CD4-positive, alpha-beta T cell treated with Interleukin-1 beta for 1 hour (primary cell): ENCODE results near the gene DOCK2.
A peak's percentile ranks its signal among the peaks of the same experiment; 100 is the strongest.

Experiments used
- DNase-seq, 2 donors: peaks; one replicate each; pipeline ENCODE4 v3.0.0-alpha.2; 2020 to 2022

Gene DOCK2

DNA sequence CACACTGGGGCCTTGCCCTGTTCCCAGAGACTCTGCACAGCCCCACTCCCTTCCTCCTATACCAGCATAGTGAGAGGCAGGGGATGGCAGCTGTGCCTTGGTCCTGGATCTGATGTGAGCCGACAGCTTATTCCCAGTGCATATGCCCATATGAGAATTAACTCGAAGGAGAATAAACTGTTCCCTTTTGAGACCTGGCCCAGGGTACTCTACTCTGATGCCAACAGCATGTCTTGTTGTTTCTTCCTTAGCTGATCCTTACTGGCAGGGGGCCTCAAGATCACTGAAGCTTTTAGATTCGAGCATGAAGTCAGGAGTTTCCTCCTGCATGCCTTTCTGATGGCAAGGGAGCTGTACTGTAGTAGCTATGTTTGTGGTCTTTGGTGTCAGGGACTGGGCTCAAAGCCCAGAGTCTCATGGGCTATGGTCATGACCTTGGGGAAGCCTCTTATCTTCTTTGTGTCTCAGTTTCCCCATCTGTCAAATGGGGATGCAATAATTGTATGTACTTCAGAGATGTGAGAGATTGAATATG is 57.1 kb downstream of the DOCK2 start:
- no peak for DNase-seq

GRCh38 chr5:169695025-169695625 is 58.0 kb downstream of the DOCK2 start:
- no peak for DNase-seq

- DNase-seq, result no peak
Observed at GRCh38 chr5:169695919-169696490, 58.9 kb downstream of the DOCK2 start.

DNA sequence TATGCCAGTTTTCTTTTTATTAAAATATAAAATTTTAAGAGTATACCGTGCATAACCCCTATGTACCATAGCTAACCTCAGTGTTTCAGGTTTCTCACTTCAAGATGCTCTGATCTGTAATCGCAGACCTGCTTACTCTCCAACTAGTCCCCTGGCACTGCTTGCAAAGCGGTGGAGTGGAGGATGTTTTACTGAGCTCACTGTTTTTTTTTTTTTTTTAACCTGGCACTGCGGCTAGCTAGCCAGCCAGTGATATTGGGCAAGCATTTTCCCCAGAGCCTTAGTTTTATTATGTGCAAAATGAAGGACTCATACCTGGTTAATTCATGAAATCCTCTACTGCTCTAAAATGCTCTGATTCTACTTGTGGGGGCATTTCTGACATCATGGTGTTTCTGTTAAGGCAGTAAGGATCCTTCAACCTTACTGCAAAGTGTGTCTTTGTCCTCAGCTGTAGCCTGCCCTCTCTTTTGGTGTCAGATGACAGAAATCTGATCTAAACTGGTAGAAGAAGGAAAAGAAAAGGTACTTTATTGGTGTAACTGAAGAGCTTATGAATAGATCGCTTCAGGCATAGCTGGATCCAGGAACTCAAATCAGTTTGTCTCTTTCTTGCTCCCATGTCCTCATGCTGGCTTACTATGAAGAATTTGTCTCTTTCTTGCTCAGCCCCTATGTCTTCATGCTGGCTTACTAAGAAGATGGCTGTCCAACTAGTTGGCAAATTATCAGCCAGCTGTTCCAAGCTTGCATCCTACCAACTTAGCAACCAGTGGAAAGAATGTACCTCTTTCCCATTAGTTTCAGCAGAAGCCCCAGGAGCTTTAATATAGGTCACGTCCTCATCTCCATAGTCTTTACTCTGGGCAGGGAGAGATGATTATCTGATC is 59.8 kb downstream of the DOCK2 start:
- DNase-seq, result no peak

DNA sequence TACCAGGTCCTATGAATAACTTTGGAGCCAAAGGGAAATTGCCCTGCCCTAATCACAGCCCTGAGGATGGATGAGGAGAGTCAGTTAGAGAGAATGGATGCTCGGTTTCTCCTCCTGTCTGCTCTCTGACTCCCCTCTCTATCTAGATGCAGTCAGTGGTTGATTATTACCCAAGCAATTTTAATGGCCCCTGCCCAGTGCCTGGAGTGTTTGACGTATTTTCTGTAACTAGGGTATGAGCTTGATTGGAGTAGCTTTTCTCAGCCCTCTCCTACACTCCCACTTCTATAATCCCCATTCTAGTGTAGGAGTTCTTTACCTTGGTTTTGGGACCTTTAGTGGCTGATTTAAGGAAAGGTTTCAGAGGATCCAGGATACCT is 60.4 kb downstream of the DOCK2 start:
- DNase-seq, result no peak

- no peak for DNase-seq
Observed at GRCh38 chr5:169697976-169698375, 60.9 kb downstream of the DOCK2 start.

- DNase-seq, result no peak
Observed at GRCh38 chr5:169700611-169701010, 63.5 kb downstream of the DOCK2 start.

DNA sequence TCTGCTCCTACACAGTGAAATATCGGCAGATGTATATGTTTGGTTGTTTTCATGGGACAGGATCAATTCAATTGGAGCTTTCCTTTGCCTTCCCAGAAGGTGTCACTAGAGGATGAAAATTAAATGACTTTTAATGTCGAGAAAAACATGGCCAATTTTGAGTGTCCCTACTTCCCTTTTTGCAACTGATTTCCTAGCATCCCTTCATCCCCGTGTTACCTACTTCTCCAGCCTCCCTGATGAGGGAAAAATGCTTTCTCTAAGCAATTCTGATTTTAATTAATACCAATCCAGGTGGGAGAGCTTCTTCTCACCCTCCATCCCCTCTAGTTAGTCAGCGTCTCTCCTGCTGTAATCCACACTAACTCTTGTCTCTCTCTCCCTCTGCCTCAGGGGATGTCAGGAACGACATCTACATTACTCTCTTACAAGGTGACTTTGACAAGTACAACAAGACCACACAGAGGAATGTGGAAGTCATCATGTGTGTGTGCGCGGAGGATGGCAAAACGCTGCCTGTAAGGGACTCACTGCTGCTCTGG is 64.9 kb downstream of the DOCK2 start:
- DNase-seq, result no peak

- DNase-seq, result no peak
Observed at GRCh38 chr5:169702693-169703481, 65.8 kb downstream of the DOCK2 start.

DNA sequence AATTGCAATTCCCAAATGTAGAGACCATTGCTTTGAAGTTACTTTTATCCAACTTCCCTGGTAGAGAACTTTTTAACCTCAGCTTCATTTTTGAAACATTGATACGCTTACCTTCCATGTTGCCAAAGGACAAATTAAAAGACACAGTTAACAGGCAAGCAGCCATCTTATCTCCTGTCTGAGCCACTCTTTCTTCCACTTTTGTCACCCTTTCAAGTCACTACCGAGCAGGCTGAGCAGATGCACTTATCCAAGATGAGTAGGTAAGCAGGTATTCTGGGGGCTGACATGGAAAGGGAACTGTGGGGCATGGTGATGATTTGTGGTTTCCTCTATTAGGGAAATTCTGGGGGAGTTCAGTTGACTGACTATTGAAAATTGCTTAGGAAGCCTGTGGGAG is 66.7 kb downstream of the DOCK2 start:
- no peak for DNase-seq

DNA sequence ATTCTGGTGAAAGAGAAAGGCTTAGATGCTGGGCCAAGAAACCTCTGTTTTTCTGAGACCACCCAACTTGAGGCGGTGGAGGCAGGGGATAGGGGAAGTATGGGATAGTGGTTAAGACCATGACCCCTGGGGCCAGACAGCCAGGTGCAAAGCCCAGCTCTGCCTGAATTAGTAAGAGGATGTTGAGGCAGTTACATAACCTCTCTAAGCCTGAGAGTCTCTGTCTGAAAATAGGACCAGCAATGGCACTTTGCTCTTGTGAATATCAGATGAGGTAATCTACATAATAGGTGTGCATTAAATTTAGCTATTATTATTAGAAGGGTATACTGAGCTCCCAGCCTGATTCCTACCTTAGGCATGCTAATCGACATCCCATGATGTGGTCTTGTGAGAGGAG is 68.2 kb downstream of the DOCK2 start:
- no peak for DNase-seq

DNA sequence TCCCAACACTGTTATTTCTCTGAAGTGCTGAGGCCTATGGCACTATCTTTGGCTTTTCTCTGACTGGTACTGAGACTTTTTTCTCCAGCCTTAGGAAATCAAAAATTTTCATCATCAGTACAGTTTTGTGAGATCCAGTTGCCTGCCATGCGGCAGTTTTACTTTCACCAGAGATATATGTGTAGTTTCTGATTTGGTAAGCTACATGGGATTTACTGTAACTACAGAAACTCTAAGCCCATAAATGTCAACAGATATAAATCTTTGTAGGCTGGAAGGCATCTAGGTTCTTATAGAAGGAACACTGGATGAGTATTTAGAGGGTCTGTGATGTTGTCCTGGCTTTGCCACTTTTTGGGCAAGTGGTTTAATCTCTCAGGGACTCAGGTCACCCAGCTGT is 69.0 kb downstream of the DOCK2 start:
- DNase-seq, result no peak

DNA sequence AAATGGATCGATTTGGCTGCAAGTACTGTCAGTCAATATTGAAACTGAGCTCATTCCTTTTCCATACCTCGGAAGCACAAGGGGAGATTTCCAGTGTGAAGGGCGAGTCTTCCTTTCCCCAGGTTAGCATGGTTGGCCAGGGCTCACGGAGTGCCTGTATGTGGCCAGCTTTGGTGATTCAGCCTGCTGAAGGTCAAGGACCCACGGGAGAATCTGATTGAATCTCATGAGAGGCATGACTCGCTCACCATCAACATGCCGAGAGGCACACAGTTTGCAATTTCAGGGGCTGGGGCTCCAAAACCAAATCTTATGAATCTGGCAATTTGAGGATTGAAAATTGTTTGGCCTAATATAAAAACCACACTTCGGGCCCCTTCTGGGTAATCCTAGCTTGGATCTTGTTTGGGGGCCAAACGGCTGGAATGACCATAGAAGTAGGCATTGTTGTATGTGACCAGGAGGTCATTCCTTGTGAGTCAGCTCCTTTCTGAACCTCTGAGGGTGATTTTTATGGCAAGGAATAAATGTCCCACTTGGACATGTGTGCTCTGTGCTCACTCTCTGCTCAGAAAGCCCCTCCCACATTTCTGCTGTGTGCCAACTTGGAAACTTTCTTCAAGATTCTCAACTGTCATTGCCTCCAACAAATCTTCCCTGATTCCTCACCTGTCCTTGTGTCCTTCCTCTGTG is 69.8 kb downstream of the DOCK2 start:
- DNase-seq, result no peak

- DNase-seq, result no peak
Observed at GRCh38 chr5:169707686-169708085, 70.6 kb downstream of the DOCK2 start.

- no peak for DNase-seq
Observed at GRCh38 chr5:169710675-169711074, 73.6 kb downstream of the DOCK2 start.

DNA sequence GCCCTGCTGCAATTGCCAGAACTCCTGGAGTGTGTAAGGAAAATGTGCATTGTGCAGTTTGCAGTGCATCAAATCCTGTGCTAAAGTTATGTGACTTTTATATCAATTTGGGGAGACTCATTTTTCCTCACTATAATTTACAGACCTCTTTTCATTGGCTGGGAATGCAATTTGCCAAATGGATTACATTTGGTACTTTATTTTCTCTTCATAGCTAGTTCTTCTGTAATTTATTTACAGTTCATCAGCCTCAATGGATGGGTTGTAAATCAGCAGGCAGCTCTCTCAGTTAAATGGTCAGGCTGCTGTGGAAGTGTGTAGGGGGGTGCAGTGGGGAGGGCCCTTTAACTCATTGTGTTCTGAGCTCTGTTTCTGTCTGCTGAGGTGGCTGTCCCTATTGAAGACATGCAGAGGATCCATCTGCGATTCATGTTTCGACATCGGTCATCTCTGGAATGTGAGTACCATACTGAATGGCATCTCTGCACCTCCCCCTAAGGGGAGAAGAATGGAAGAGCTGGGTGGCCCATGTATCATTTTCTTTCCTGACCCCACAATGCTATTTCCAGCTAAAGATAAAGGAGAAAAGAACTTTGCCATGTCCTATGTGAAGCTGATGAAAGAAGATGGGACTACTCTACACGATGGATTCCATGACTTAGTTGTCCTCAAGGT is 74.6 kb downstream of the DOCK2 start:
- no peak for DNase-seq

GRCh38 chr5:169712428-169712827 is 75.4 kb downstream of the DOCK2 start:
- no peak for DNase-seq

- no peak for DNase-seq
Observed at GRCh38 chr5:169716287-169716686, 79.2 kb downstream of the DOCK2 start.

DNA sequence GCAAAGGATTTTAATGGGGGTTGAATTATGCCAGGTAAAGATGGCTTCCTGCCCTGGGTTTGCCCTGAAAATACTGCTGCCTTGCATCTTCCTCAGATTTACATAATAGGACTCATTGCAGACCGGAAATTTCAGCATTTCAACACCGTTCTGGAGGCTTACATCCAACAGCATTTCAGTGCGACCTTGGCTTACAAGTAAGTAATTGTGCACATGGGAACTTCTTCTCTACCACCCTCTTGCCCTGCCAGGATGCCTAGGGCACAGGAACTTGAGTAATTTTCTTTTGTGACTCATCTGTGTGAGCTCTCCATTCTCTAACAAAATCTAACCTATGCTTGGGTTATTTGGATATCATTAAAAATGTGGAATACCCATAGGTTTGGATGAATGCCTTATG is 80.2 kb downstream of the DOCK2 start:
- peak in 1 of 2 donors; percentile 42 for DNase-seq

DNA sequence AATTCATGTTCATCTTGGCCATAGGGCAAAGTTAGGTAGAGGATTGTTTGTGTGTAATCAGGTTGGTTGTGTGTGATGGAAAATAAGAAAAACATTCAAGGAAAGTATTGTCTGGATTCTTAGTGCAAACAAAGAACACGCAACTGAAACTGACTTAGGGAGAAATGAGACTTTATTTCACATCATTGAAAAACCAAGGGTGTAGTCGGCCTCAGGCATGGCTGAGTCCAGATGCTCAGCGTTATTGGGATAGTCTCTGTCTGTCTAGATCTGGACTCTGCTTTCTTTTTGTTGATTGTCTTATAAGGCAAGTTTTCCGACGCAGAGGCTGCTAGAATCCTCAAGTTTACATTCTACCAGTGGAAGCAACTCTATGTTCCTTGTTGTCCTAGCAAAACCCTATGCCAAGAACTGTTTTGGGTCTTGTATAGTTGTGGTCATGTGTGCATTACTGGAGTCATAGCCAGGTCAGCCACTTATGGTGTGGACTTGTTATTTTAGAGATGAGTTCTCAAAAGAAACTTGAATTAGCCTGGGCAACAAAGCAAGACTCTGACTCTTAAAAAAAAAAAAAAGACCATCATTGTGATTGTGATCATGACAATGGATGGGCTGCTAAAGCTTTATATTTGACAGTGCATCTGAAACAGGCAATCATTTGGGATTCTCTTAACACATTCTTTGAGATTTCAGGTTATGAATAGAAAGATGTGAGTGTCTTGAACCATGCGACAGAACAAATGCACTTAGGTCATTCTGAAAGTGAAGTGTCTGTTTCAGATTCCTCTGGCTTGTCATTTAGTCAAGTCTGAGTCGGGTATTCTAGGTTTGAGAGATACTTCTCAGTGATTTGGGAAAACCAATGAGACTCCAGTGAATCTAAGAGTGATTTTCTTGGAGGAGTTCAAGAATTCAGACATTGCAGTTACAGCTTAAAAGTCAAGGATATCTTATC is 82.6 kb downstream of the DOCK2 start:
- DNase-seq, result no peak
